GM10248 (cell line): ENCODE results near the gene BCO2.

Experiments used
- CTCF ChIA-PET: fragments of 300-600 bp; sonication (Branson Sonifier 250); formaldehyde crosslinking; extraction: SDS; loops from one replicate; lab custom pipeline; 2021; ENCODE audit warnings: antibody characterized with exemption; lab: Yijun Ruan, JAX
- POLR2A ChIA-PET: fragments of 350-650 bp; sonication (Branson Sonifier 250); formaldehyde crosslinking; extraction: SDS; loops from one replicate; lab custom pipeline; 2020; ENCODE audit warnings: antibody characterized with exemption; lab: Yijun Ruan, JAX
- DNase-seq: peaks from one replicate; pipeline ENCODE4 v3.0.0; 2012; ENCODE audit errors: extremely low spot score
- CTCF ChIP-seq: IDR thresholded peaks from 2 replicates; pipeline ENCODE4 v1.5.1; 2012; ENCODE audit warnings: mild to moderate bottlenecking, low read depth; ENCODE audit errors: extremely low read depth, missing control alignments, control extremely low read depth

Gene BCO2, protein sequence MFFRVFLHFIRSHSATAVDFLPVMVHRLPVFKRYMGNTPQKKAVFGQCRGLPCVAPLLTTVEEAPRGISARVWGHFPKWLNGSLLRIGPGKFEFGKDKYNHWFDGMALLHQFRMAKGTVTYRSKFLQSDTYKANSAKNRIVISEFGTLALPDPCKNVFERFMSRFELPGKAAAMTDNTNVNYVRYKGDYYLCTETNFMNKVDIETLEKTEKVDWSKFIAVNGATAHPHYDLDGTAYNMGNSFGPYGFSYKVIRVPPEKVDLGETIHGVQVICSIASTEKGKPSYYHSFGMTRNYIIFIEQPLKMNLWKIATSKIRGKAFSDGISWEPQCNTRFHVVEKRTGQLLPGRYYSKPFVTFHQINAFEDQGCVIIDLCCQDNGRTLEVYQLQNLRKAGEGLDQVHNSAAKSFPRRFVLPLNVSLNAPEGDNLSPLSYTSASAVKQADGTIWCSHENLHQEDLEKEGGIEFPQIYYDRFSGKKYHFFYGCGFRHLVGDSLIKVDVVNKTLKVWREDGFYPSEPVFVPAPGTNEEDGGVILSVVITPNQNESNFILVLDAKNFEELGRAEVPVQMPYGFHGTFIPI

GRCh38 chr11:112174789-112175598, at the start of gene BCO2:
TSS of gene BCO2 (plus strand) at chr11:112175512. CDS start at chr11:112175602, 90 bp downstream.
- ChIA-PET POLR2A (no interaction called here), CTCF (interaction anchor here (0.6 to 2.1 kb wide), 10 partner anchors 15 to 243 kb away, joined by 3 to 9 read pairs (median 4); no protein-coding TSS in a partner anchor)
- TF ChIP-seq CTCF: peak; percentile 53
- DNase-seq: peak; percentile 34

DNA sequence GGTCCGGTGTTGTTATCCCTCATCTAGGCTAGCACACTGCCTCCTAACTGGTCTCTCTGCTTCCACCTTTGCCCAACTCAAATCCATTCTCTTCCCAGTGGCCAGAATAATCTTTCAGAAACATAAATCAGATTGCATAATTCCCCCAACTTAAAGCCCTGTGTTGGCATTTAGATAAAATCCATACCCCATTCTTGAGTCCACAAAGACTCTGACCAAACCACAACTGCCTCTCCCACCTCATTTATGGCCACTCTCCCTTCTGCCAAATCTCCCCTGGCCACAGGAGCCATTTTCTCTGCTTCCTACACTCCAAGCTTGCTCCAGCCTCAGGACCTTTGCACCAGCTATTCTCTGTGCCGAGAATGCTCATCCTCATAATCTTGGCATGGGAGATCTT, 48.3 kb upstream of the BCO2 start:
- CTCF ChIA-PET: interaction anchor here (1.5 to 3.4 kb wide), 3 partner anchors 13 to 153 kb away, joined by 5 to 20 read pairs (median 5); partner anchors contain the start of gene BCO2
- DNase-seq: no peak
- POLR2A ChIA-PET: no interaction called here
- TF ChIP-seq CTCF: no peak

DNA sequence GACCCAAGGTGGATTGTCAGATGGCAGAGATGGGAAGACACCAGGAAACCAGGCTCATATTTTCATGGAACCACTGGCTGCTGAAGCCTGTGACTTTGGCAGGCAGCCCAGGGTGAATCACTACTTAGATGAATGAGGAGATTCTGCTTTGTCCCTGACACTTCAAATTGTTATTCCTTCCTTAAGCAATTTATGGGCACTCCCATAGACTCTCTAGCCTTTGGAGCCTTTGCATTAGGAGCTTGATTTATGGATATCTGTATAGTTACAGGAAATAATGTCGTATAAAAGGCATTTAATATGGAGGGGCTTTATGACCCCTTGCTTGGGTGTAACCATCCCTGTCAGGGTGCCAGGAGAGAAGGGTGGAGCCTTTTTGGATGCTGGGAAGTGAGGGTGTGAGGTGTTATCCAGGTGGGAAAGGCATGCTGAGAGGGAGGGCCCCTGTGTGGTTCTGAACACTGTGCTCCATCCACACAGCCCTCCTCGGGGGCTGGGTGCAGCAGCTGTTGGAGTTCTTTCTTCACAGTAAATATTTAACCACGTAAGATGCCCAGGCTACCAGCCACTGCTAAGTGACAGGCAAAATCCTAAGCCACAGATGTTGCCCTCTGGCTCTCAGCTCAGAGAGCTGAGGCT, 46.7 kb upstream of the BCO2 start:
- no peak for DNase-seq
- POLR2A ChIA-PET: no interaction called here
- CTCF ChIA-PET: interaction anchor here (1.1 to 3.4 kb wide), 3 partner anchors 8 to 152 kb away, joined by 3 to 20 read pairs (median 5); no protein-coding TSS in a partner anchor
- TF ChIP-seq CTCF: no peak

- POLR2A ChIA-PET: no interaction called here
- no peak for TF ChIP-seq CTCF
Measured at GRCh38 chr11:112129656-112130055, 45.7 kb upstream of the BCO2 start.

DNA sequence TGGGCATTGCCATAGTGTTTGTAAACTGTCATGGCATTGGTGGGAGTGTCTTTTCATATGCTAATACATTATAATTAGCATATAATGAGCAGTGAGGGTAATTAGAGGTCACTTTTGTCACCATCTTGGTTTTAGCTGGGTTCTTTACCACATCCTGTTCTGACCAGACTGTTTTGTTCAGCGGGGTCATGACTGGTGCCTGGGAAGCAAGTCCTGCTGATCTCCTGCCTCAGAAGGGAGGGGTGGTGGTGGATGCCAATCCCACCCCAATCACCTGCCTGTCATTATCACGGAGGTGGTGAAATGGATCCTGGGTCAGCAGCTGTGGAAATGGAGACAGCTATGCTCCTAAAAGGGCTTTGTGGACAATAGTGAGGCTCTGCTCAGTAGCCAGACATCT, 42.6 kb upstream of the BCO2 start:
- DNase-seq: no peak
- ChIA-PET CTCF (interaction anchor here (5.2 kb wide), 1 partner anchor 19 kb away, joined by 24 read pairs; no protein-coding TSS in a partner anchor), POLR2A (no interaction called here)
- no peak for TF ChIP-seq CTCF

More at GRCh38 chr11:112129656-112130055, 45.7 kb upstream of the BCO2 start:
- no peak for DNase-seq
- CTCF ChIA-PET: interaction anchor here (0.8 to 5.2 kb wide), 4 partner anchors 9 to 90 kb away, joined by 3 to 24 read pairs (median 4); no protein-coding TSS in a partner anchor
